Parathyroid adenoma (tissue), 2 donors: ENCODE measurements around the gene C1R.

ENCODE experiments used
- H2AFZ ChIP-seq: fragments of 300-600 bp; sonication (generic); one replicate; pipeline ENCODE4 v1.7.0; 2017; ENCODE audit warnings: antibody characterized with exemption, mild to moderate bottlenecking
- H3K27ac ChIP-seq: fragments of 300-600 bp; sonication (generic); one replicate; pipeline ENCODE4 v1.7.0; 2017
- H3K27me3 ChIP-seq: fragments of 300-600 bp; sonication (generic); one replicate; pipeline ENCODE4 v1.7.0; 2017; ENCODE audit warnings: low read length; ENCODE audit not compliant: control insufficient read depth, insufficient read depth
- H3K36me3 ChIP-seq: fragments of 300-600 bp; sonication (generic); one replicate; pipeline ENCODE4 v1.7.0; 2017; ENCODE audit warnings: low read length; ENCODE audit not compliant: control insufficient read depth, insufficient read depth
- H3K4me1 ChIP-seq: fragments of 300-600 bp; sonication (generic); one replicate; pipeline ENCODE4 v1.7.0; 2017; ENCODE audit warnings: control low read depth
- H3K4me2 ChIP-seq: fragments of 300-600 bp; sonication (generic); one replicate; pipeline ENCODE4 v1.7.0; 2017; ENCODE audit warnings: low read length
- H3K4me3 ChIP-seq: fragments of 300-600 bp; sonication (generic); one replicate; pipeline ENCODE4 v1.7.0; 2017; ENCODE audit warnings: low read depth, low read length
- H3K79me2 ChIP-seq: fragments of 300-600 bp; sonication (generic); one replicate; pipeline ENCODE4 v1.7.0; 2017; ENCODE audit warnings: control low read depth
- H3K9ac ChIP-seq: fragments of 300-600 bp; sonication (generic); one replicate; pipeline ENCODE4 v1.7.0; 2017; ENCODE audit warnings: mild to moderate bottlenecking
- H3K9me3 ChIP-seq: fragments of 300-600 bp; sonication (generic); one replicate; pipeline ENCODE4 v1.7.0; 2017; ENCODE audit warnings: low read length; ENCODE audit not compliant: control insufficient read depth
- TF ChIP-seq, protein P1 (sequence below): fragments of 300-600 bp; sonication (generic); IDR thresholded peaks from one replicate; pipeline ENCODE4 v1.7.0; 2017; ENCODE audit warnings: antibody characterized with exemption, mild to moderate bottlenecking
- donor health status: primary hyperparathyroidism.

C1R gene

DNA sequence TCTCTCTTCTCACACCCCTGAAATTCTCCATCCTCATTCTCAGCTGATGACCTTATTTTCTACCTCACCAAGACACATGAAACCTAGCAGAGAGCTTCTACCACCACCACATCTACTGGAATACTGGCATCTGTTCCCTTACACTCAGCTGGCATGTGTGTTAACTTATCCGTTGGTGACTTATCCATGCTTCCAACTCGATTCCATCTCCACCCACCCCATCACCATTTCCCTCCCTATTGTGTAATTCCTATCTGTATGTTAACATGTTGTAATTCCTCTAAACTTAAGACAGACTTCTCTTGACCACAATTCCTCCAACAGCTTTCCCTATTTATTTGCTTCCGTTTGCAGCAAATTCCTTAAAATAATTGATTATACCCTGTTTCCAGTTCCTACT, 16.3 kb downstream of the C1R start:
- H3K9ac ChIP-seq: no peak overlapping the region
- no peaks in the 10 kb centered on the region for H3K4me1 ChIP-seq
- H3K4me2 ChIP-seq: no peak overlapping the region
- H2AFZ ChIP-seq: no peak overlapping the region
- no peaks in the 10 kb centered on the region for H3K9me3 ChIP-seq
- no peaks in the 10 kb centered on the region for H3K79me2 ChIP-seq
- TF ChIP-seq, protein P1, sequence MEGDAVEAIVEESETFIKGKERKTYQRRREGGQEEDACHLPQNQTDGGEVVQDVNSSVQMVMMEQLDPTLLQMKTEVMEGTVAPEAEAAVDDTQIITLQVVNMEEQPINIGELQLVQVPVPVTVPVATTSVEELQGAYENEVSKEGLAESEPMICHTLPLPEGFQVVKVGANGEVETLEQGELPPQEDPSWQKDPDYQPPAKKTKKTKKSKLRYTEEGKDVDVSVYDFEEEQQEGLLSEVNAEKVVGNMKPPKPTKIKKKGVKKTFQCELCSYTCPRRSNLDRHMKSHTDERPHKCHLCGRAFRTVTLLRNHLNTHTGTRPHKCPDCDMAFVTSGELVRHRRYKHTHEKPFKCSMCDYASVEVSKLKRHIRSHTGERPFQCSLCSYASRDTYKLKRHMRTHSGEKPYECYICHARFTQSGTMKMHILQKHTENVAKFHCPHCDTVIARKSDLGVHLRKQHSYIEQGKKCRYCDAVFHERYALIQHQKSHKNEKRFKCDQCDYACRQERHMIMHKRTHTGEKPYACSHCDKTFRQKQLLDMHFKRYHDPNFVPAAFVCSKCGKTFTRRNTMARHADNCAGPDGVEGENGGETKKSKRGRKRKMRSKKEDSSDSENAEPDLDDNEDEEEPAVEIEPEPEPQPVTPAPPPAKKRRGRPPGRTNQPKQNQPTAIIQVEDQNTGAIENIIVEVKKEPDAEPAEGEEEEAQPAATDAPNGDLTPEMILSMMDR: no peak
- no peaks in the 10 kb centered on the region for H3K27me3 ChIP-seq
- H3K4me3 ChIP-seq: no peak overlapping the region
- no peak overlapping the region for H3K27ac ChIP-seq
- no peaks in the 10 kb centered on the region for H3K36me3 ChIP-seq

GRCh38 chr12:7075518-7075917, 16.7 kb downstream of the C1R start:
- TF ChIP-seq, protein P1: no peak
- H3K4me1 ChIP-seq: no peaks in the 10 kb centered on the region

DNA sequence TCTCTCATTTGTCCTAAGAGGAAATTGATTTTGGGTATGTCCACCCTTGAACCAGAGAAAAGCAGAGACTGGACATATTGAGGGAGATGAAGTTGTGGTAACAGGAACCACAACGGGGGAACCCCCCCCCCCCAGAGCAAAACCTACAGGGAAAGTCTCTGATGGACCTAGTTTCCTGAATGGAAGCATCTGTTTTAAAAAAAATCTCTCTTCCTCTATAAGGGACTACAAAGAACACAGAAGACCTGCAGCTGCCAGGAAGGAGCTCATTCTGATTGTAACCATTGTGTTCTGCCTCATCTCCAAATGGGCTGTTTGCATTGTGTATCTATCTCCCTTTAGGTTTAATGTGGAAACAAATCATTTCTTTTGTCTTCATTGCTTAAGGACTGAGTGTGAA, 18.3 kb downstream of the C1R start:
- no peaks in the 10 kb centered on the region for H3K36me3 ChIP-seq
- no peak overlapping the region for H2AFZ ChIP-seq
- H3K79me2 ChIP-seq: no peaks in the 10 kb centered on the region
- no peaks in the 10 kb centered on the region for H3K4me1 ChIP-seq
- no peaks in the 10 kb centered on the region for H3K9me3 ChIP-seq
- TF ChIP-seq, protein P1: no peak
- H3K27me3 ChIP-seq: no peaks in the 10 kb centered on the region
- H3K4me3 ChIP-seq: no peak overlapping the region
- no peak overlapping the region for H3K9ac ChIP-seq
- H3K27ac ChIP-seq: no peak overlapping the region
- no peak overlapping the region for H3K4me2 ChIP-seq

More at GRCh38 chr12:7075518-7075917, 16.7 kb downstream of the C1R start:
- no peaks in the 10 kb centered on the region for H3K36me3 ChIP-seq
- H2AFZ ChIP-seq: no peak overlapping the region
- H3K27me3 ChIP-seq: no peaks in the 10 kb centered on the region
- H3K9me3 ChIP-seq: no peaks in the 10 kb centered on the region
- no peak overlapping the region for H3K4me3 ChIP-seq
- no peaks in the 10 kb centered on the region for H3K79me2 ChIP-seq
- H3K9ac ChIP-seq: no peak overlapping the region
- H3K4me2 ChIP-seq: no peak overlapping the region
- no peak overlapping the region for H3K27ac ChIP-seq

DNA sequence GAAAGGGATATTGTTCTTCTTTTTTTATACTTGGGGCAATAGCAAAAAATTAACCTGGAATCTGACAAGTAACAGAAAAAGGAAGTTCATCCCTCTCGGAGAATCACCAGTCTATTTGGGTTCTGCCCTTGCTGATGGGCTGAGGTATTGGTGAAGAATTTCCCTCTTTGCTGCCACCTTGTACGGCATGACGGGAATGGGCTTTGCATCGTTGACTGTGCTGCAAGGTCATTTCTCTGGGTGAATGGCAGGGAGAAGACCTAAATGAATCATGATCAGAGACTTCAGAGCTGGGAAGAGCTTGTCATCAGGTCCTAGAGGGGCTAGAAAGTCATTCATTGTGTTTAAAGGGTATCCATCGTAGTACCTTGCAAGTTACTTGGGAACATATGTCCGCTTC, 19.7 kb downstream of the C1R start:
- Histone ChIP-seq H3K4me1 (no peaks in the 10 kb centered on the region), H3K27me3 (no peaks in the 10 kb centered on the region), H3K79me2 (no peaks in the 10 kb centered on the region), H3K27ac (no peak overlapping the region), H3K4me3 (no peak overlapping the region), H3K9ac (no peak overlapping the region), H3K9me3 (no peaks in the 10 kb centered on the region), H2AFZ (no peak overlapping the region), H3K4me2 (no peak overlapping the region), H3K36me3 (no peaks in the 10 kb centered on the region)
- TF ChIP-seq, protein P1: no peak

DNA sequence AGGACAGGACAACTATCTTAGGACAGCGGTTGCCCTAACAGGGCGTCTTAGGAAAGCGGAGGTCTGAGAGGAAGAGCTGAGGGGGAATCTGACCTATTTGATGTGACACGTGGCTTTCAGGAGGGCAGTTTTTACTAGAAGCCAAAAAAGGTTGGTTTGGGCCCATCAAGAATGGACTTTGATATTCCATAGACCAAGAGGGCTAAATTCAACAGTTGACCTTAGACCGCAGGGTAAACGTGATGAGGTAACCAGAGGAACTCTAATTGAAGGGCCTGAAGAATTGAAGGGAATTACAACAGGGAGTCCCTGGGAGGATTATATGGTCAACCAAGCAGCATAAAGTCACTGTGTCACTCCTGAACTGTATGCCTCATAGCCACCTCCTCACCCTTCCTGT, 20.2 kb downstream of the C1R start:
- Histone ChIP-seq H3K4me2 (no peak overlapping the region), H3K27ac (no peak overlapping the region), H3K79me2 (no peaks in the 10 kb centered on the region), H3K9me3 (no peaks in the 10 kb centered on the region), H3K4me1 (no peaks in the 10 kb centered on the region), H3K9ac (no peak overlapping the region), H2AFZ (no peak overlapping the region), H3K36me3 (no peaks in the 10 kb centered on the region), H3K4me3 (no peak overlapping the region), H3K27me3 (no peaks in the 10 kb centered on the region)
- TF ChIP-seq, protein P1: no peak
